H9 (cell line): ENCODE measurements around the gene CCAR1. TPM values are rescaled to one million over a fixed set of nuclear protein-coding genes. Genes with fewer than 3 reads are reported as not detected.

Experiments used
- DNase-seq: peaks from one replicate; pipeline ENCODE4 v3.0.0-alpha.2; 2017
- H2AFZ ChIP-seq: one replicate; pipeline ENCODE4 v1.6.1; 2013; ENCODE audit warnings: mild to moderate bottlenecking, low read length, control low read depth, moderate library complexity
- H2AK5ac ChIP-seq: 2 replicates; pipeline ENCODE4 v1.6.1; 2013; ENCODE audit warnings: low read length, control low read depth, mixed read lengths; ENCODE audit not compliant: insufficient read length
- H2BK120ac ChIP-seq: one replicate; pipeline ENCODE4 v1.6.1; 2013; ENCODE audit warnings: low read depth, mild to moderate bottlenecking, low read length, control low read depth, inconsistent platforms; ENCODE audit not compliant: poor library complexity, severe bottlenecking
- H2BK12ac ChIP-seq: 2 replicates; pipeline ENCODE4 v1.6.1; 2013; ENCODE audit warnings: low read length, control low read depth, mixed read lengths, low read depth; ENCODE audit not compliant: insufficient read length
- H2BK15ac ChIP-seq: 2 replicates; pipeline ENCODE4 v1.6.1; 2013; ENCODE audit warnings: low read depth, low read length, control low read depth
- H2BK20ac ChIP-seq: one replicate; pipeline ENCODE4 v1.6.1; 2013; ENCODE audit warnings: low read depth, mild to moderate bottlenecking, low read length, control low read depth, inconsistent platforms; ENCODE audit not compliant: poor library complexity, severe bottlenecking
- H2BK5ac ChIP-seq: 2 replicates; pipeline ENCODE4 v1.6.1; 2013; ENCODE audit warnings: low read length, control low read depth, mixed read lengths; ENCODE audit not compliant: insufficient read length
- H3K14ac ChIP-seq: 2 replicates; pipeline ENCODE4 v1.6.1; 2013; ENCODE audit warnings: low read length, control low read depth; ENCODE audit not compliant: insufficient read depth
- H3K18ac ChIP-seq: 2 replicates; pipeline ENCODE4 v1.6.1; 2013; ENCODE audit warnings: low read depth, mild to moderate bottlenecking, mixed read lengths, low read length, control low read depth; ENCODE audit not compliant: insufficient read length
- H3K23ac ChIP-seq: 2 replicates; pipeline ENCODE4 v1.6.1; 2013; ENCODE audit warnings: low read length, control low read depth, mixed read lengths, low read depth; ENCODE audit not compliant: insufficient read length
- H3K23me2 ChIP-seq: 2 replicates; pipeline ENCODE4 v1.6.1; 2013; ENCODE audit warnings: low read depth, mild to moderate bottlenecking, mixed read lengths, low read length, control low read depth; ENCODE audit not compliant: insufficient read length, poor library complexity, severe bottlenecking
- H3K27ac ChIP-seq: 2 replicates; pipeline ENCODE4 v1.5.1; 2013; ENCODE audit warnings: low read length, control low read depth, mixed read lengths, low read depth; ENCODE audit not compliant: insufficient read length
- H3K27me3 ChIP-seq: 2 replicates; pipeline ENCODE4 v1.6.1; 2013; ENCODE audit warnings: low read length, control low read depth, inconsistent platforms; ENCODE audit not compliant: insufficient read depth
- H3K4ac ChIP-seq: 2 replicates; pipeline ENCODE4 v1.6.1; 2013; ENCODE audit warnings: low read depth, mild to moderate bottlenecking, control low read depth, inconsistent platforms, low read length, moderate library complexity
- H3K4me1 ChIP-seq: 2 replicates; pipeline ENCODE4 v1.6.1; 2013; ENCODE audit warnings: low read length, control low read depth, inconsistent platforms; ENCODE audit not compliant: insufficient read depth
- H3K4me2 ChIP-seq: 2 replicates; pipeline ENCODE4 v1.6.1; 2013; ENCODE audit warnings: low read length, control low read depth, mixed read lengths; ENCODE audit not compliant: insufficient read length, insufficient read depth
- H3K56ac ChIP-seq: 2 replicates; pipeline ENCODE4 v1.6.1; 2013; ENCODE audit warnings: low read depth, mild to moderate bottlenecking, mixed read lengths, low read length, control low read depth; ENCODE audit not compliant: insufficient read length
- H3K79me1 ChIP-seq: 2 replicates; pipeline ENCODE4 v1.6.1; 2013; ENCODE audit warnings: low read depth, mild to moderate bottlenecking, moderate library complexity, low read length, control low read depth, inconsistent platforms; ENCODE audit not compliant: insufficient read depth, poor library complexity, severe bottlenecking
- H3K79me2 ChIP-seq: 2 replicates; pipeline ENCODE4 v1.6.1; 2013; ENCODE audit warnings: low read length, control low read depth, inconsistent platforms; ENCODE audit not compliant: insufficient read depth
- H3K9ac ChIP-seq: 2 replicates; pipeline ENCODE4 v1.6.1; 2013; ENCODE audit warnings: low read length, control low read depth, mixed read lengths; ENCODE audit not compliant: insufficient read length; ENCODE audit errors: extremely low read depth
- H3K9me3 ChIP-seq: one replicate; pipeline ENCODE4 v1.6.1; 2013; ENCODE audit warnings: low read depth, low read length, inconsistent platforms; ENCODE audit not compliant: control insufficient read depth
- H3T11ph ChIP-seq: one replicate; pipeline ENCODE4 v1.6.1; 2013; ENCODE audit warnings: mild to moderate bottlenecking, low read length, control low read depth, inconsistent platforms
- H4K20me1 ChIP-seq: one replicate; pipeline ENCODE4 v1.6.1; 2013; ENCODE audit not compliant: control insufficient read depth, insufficient read length, insufficient read depth
- H4K5ac ChIP-seq: 2 replicates; pipeline ENCODE4 v1.6.1; 2013; ENCODE audit warnings: low read depth, mild to moderate bottlenecking, mixed read lengths, low read length, control low read depth; ENCODE audit not compliant: insufficient read length
- H4K8ac ChIP-seq: replicated peaks from 2 replicates; pipeline ENCODE4 v1.6.1; 2013; ENCODE audit warnings: low read length, control low read depth, mixed read lengths, low read depth; ENCODE audit not compliant: insufficient read length
- H4K91ac ChIP-seq: 2 replicates; pipeline ENCODE4 v1.6.1; 2013; ENCODE audit warnings: low read depth, mild to moderate bottlenecking, moderate library complexity, mixed read lengths, low read length, control low read depth; ENCODE audit not compliant: insufficient read length
- H3K27ac Mint-ChIP-seq, 3 experiments: 2 replicates in 2 of 3; 3 replicates in 1 of 3; pipeline ENCODE4 v1.8.0; 2020 to 2021; ENCODE audit warnings: mixed read lengths in 3 of 3, mild to moderate bottlenecking in 1 of 3, moderate library complexity in 1 of 3
- H3K27me3 Mint-ChIP-seq: 2 replicates; pipeline ENCODE4 v1.8.0; 2021; ENCODE audit warnings: low read depth, mild to moderate bottlenecking, moderate library complexity, mixed read lengths
- H3K36me3 Mint-ChIP-seq, 3 experiments: 2 replicates in 2 of 3; 3 replicates in 1 of 3; pipeline ENCODE4 v1.8.0; 2020 to 2021; ENCODE audit warnings: low read depth in 3 of 3, mixed read lengths in 3 of 3; ENCODE audit not compliant: insufficient read depth in 1 of 3
- H3K4me1 Mint-ChIP-seq, 2 experiments: 2 replicates each; pipeline ENCODE4 v1.8.0; 2020; ENCODE audit warnings: mixed read lengths in 2 of 2
- H3K4me3 Mint-ChIP-seq, 2 experiments: 2 replicates in 1 of 2; 3 replicates in 1 of 2; pipeline ENCODE4 v1.8.0; 2020 to 2021; ENCODE audit warnings: mild to moderate bottlenecking in 2 of 2, mixed read lengths in 2 of 2, moderate library complexity in 1 of 2
- H3K9me3 Mint-ChIP-seq, 2 experiments: 2 replicates in 1 of 2; 3 replicates in 1 of 2; pipeline ENCODE4 v1.8.0; 2020; ENCODE audit warnings: mild to moderate bottlenecking in 2 of 2, mixed read lengths in 2 of 2, moderate library complexity in 1 of 2
- total RNA-seq: library from RNA; stranded (reverse); gene quantifications from 2 replicates; pipeline ENCODE4 v1.2.1, GENCODE V29; 2021
- TF ChIP-seq, protein P1 (sequence below): fragments of 200-600 bp; sonication (generic); conservative IDR thresholded peaks from 3 replicates; pipeline ENCODE4 v1.8.0; 2021; ENCODE audit warnings: antibody characterized with exemption, mild to moderate bottlenecking

CCAR1 gene
- total RNA-seq, 1 experiment from 2014 or later, result 118 TPM

DNA sequence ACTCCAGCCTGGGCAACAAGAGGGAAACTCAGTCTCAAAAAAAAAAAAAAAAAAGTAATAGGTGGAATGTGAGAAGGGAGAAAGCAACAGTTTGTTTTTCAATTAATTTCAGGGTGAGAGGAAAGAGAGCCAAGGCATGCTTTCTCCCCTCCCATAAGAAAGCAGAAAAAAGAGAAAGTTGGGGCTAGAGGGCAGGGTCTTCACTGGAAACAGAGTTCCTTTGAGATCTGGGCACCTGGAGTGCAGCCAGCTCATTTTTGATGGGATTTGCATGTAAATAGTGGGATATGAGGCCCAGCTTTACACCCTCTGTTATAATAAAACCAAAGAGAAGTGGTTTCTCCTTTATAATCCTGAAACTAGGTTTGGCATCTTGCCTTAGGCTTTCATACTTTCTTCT, 92.5 kb downstream of the CCAR1 start:
- H2BK12ac ChIP-seq, result no peak overlapping the region
- no peaks in the 10 kb centered on the region for H3K79me2 ChIP-seq
- H3K27ac ChIP-seq, result no peak overlapping the region
- Mint-ChIP-seq H3K4me3 (no peak overlapping the region), H3K9me3 (no peaks in the 10 kb centered on the region), H3K27me3 (no peaks in the 10 kb centered on the region), H3K27ac (peak overlapping the region in 1 of 3 experiments; percentile 19; a peak in 1 of 7 replicates), H3K4me1 (peaks cover 5 to 15% of the 10 kb centered on the region in 2 experiments), H3K36me3 (no peaks in the 10 kb centered on the region)
- no peak overlapping the region for H3K9ac ChIP-seq
- H3K23ac ChIP-seq, result no peak overlapping the region
- H3K4ac ChIP-seq, result no peak overlapping the region
- H4K8ac ChIP-seq, result no peak overlapping the region
- no peak overlapping the region for H2BK20ac ChIP-seq
- no peak overlapping the region for H2BK120ac ChIP-seq
- H4K20me1 ChIP-seq, result no peaks in the 10 kb centered on the region
- H2AFZ ChIP-seq, result no peak overlapping the region
- DNase-seq, result no peak
- no peaks in the 10 kb centered on the region for H3K79me1 ChIP-seq
- no peak overlapping the region for H3K56ac ChIP-seq
- H3K4me2 ChIP-seq, result no peak overlapping the region
- no peaks in the 10 kb centered on the region for H3K23me2 ChIP-seq
- no peak overlapping the region for H2BK5ac ChIP-seq
- H2AK5ac ChIP-seq, result no peak overlapping the region
- no peak overlapping the region for H2BK15ac ChIP-seq
- no peaks in the 10 kb centered on the region for H3K9me3 ChIP-seq
- no peaks in the 10 kb centered on the region for H3K4me1 ChIP-seq
- H3T11ph ChIP-seq, result no peak overlapping the region
- no peak overlapping the region for H4K91ac ChIP-seq
- TF ChIP-seq, protein P1, sequence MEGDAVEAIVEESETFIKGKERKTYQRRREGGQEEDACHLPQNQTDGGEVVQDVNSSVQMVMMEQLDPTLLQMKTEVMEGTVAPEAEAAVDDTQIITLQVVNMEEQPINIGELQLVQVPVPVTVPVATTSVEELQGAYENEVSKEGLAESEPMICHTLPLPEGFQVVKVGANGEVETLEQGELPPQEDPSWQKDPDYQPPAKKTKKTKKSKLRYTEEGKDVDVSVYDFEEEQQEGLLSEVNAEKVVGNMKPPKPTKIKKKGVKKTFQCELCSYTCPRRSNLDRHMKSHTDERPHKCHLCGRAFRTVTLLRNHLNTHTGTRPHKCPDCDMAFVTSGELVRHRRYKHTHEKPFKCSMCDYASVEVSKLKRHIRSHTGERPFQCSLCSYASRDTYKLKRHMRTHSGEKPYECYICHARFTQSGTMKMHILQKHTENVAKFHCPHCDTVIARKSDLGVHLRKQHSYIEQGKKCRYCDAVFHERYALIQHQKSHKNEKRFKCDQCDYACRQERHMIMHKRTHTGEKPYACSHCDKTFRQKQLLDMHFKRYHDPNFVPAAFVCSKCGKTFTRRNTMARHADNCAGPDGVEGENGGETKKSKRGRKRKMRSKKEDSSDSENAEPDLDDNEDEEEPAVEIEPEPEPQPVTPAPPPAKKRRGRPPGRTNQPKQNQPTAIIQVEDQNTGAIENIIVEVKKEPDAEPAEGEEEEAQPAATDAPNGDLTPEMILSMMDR, result no peak
- H3K14ac ChIP-seq, result no peak overlapping the region
- H4K5ac ChIP-seq, result no peak overlapping the region
- H3K27me3 ChIP-seq, result no peaks in the 10 kb centered on the region
- no peak overlapping the region for H3K18ac ChIP-seq
